HFF-Myc (cell line): ENCODE results near the gene EXOSC5.

Experiments used
- DNase-seq: peaks from one replicate; pipeline ENCODE4 v3.0.0-alpha.2; 2011; ENCODE audit warnings: low read depth; ENCODE audit errors: extremely low read depth
- H3K4me3 ChIP-seq: replicated peaks from 2 replicates; pipeline ENCODE4 v1.5.1; 2011; ENCODE audit warnings: low read depth, mild to moderate bottlenecking, control low read depth, low read length
- TF ChIP-seq, protein P1 (sequence below): IDR thresholded peaks from 2 replicates; pipeline ENCODE4 v1.5.1; 2012; ENCODE audit warnings: mild to moderate bottlenecking, low read depth, low read length, control low read depth; ENCODE audit errors: missing control alignments

EXOSC5 gene

DNA sequence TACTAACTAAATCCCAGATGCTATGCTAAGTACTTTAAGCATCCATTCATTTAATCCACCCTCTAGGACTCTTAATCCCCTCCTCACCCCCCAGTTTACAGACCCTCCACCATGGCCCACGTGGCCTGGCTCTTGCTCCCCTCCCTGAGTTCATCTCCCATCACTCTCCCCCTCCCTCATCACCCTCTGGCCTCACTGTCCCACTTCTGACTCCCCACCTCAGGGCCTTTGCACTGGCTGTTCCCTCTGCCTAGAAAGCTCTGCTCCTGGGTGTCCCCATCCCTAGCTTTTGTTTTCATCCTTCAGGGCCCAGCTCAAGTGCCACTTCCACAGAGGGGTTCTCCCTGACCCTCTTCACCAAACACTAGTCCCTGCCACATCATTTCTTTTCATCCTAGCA lies 37.4 kb downstream of the EXOSC5 start:
- H3K4me3 ChIP-seq = no peak overlapping the region
- no peak for DNase-seq
- TF ChIP-seq, protein P1, sequence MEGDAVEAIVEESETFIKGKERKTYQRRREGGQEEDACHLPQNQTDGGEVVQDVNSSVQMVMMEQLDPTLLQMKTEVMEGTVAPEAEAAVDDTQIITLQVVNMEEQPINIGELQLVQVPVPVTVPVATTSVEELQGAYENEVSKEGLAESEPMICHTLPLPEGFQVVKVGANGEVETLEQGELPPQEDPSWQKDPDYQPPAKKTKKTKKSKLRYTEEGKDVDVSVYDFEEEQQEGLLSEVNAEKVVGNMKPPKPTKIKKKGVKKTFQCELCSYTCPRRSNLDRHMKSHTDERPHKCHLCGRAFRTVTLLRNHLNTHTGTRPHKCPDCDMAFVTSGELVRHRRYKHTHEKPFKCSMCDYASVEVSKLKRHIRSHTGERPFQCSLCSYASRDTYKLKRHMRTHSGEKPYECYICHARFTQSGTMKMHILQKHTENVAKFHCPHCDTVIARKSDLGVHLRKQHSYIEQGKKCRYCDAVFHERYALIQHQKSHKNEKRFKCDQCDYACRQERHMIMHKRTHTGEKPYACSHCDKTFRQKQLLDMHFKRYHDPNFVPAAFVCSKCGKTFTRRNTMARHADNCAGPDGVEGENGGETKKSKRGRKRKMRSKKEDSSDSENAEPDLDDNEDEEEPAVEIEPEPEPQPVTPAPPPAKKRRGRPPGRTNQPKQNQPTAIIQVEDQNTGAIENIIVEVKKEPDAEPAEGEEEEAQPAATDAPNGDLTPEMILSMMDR = no peak

DNA sequence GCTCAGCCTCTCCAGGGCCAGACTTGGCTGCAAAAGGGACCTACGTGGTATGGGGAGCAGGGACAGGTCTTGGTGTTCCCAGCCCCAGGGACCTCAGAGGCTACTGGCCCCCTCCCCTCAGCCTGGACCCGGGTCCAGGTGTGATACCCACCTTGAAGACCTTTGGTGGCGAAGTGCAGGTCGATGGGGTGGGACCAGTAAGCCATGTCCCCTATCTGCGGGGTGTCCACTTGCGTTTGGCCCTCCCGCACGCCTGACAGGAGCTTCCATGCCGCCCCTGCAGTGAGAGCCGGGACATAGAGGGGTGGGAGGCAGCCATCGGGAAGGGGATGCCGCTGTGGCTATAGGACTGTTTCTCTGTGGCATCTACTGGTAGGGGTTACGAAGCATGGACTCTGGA lies 39.4 kb downstream of the EXOSC5 start:
- H3K4me3 ChIP-seq = no peak overlapping the region
- TF ChIP-seq, protein P1 = no peak
- DNase-seq = no peak

DNA sequence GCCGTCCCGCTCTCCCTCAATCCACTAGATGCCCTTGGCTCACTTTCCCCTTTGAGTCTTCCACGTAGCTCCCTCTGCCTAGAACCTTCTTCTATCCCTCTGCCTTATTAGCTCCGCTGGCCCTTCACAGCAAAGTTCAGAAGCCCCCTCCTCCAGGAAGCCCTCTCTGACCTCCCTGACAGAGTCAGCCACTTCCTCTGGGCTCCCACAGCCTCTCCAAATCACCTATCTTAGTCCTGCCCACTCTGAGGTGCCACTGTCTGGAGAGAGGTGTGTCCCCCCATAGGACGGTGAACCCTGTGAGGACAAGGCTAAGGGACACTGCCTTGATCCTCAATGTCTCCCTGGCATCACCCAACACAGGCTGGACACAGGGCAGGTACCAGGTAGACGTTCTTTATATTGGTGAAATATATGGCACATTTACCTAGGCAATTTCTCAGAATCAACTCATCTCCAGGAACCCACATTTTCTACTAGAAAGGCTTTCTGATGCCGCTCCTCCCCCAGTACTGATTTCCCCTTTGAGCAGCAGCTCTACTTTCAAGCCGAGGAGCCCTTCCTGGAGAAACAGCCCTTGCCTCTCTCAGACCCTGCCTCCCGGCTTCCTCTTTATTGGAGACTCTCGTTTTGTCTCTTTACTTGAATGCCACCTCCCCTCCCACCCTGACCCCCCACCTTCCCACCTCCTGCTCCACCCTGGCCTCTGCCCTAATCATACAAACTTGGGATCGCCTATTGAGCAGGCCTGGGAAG lies 40.0 kb downstream of the EXOSC5 start:
- TF ChIP-seq, protein P1 = no peak
- no peak for DNase-seq
- no peak overlapping the region for H3K4me3 ChIP-seq

DNA sequence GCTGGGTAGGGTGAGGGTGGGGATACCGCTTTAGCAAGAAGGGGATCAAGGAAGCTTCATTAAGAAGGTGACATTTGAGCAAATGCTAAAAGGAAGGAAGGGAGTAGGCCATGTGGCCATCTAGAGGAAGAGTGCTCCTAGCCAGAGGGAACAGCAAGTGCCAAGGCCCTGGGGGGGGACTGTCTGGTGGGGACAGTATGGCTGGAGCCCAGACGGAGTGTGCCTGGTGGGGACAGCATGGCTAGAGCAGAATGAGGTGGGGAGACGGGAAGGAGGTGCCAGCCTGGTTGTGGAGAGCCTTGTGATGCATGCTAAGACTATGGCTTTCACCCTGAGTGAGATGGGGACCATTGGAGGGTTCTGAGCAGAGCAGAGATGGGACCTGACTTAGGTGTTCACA lies 41.4 kb downstream of the EXOSC5 start:
- DNase-seq = no peak
- H3K4me3 ChIP-seq = no peak overlapping the region
- TF ChIP-seq, protein P1 = no peak

DNA sequence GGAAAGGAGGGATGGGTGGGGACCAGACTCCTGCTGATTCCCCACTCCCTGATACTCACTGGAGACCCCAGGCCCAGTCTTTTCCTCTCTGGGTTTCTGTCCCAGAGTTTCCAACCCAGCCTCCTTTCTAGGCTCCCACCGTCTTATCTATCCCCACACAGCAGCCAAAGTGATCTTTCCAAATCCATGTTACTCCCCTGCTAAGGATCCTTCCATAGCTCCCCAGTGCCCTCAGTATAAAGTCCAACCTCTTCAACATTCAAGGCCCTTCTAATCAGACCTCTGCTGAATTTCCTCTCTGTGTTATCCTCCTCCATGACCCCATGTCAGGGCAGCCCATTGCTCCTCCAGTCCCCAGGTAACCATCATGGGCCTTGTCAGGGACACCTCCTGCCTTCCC lies 42.1 kb downstream of the EXOSC5 start:
- TF ChIP-seq, protein P1 = no peak
- no peak overlapping the region for H3K4me3 ChIP-seq
- no peak for DNase-seq

DNA sequence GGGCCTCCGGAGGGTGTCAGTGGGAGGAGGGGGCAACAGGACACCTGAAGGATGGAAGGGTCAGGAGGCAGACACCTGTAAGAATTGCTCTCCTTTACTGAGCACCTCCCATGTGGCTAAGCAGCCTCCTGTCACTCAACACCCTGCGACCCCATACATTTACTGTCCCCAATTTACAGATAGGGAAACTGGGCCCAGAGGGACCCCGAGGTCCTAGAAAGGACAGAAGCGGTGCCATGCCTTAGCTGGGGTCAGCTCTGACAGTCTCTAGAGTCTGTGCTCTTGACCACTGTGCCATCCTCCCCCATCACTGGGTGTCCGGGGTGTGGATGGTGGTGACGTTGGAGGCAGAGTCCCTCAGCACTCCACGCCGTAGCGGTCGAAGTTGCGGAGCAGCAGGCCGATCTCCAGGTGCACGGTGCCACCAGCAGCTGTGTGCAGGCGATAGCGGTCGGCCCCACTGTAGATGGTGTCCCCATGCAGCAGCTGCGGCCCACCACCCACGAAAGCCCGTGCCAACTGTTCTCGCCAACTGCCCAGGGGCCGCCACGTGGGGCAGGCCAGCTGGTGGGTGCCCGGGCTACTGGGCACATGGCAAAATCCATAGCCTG lies 42.7 kb downstream of the EXOSC5 start:
- DNase-seq = no peak
- peak overlapping the region; percentile 89 for H3K4me3 ChIP-seq
- TF ChIP-seq, protein P1 = no peak
